ENCODE measurements around the gene CCDC93.

DNA sequence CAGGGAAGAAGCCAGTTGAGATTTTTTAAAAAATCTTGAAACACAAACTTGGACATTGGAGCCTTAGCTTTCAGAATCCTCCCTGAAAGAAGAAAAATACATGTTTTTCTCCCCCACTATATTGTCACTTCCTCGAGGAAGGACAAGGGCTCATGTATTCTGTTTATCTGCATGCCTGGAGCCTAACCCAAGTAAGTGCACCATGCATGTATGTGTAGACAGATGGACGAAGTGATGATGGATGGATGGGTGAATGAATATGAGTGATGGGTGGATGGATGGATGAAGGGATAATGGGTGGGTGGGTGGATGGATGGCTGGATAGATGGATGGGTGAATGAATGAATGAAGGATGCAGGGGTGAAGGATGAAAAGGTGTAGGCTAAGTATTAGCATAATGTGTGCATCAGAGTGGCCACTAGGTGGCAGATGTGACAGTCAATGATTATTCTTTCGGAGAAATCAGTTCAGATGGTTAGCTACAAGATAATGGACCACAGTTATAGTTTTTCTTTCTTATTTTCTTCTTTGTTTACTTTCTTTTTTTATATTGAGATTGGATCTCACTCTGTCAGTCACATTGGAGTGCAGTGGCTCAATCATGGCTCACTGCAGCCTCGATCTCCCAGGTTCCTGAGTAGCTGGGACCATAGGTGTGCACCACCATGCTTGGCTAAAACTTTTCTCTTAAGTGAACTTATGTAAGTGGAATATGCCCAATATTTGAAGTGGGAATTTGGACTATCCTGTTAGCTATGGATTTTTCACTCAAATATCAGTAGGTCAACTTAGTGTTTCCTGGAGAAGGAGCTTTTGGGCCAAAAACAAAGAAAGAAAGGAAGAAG lies 18.5 kb upstream of the CCDC93 start:
- TF ChIP-seq, protein P1, sequence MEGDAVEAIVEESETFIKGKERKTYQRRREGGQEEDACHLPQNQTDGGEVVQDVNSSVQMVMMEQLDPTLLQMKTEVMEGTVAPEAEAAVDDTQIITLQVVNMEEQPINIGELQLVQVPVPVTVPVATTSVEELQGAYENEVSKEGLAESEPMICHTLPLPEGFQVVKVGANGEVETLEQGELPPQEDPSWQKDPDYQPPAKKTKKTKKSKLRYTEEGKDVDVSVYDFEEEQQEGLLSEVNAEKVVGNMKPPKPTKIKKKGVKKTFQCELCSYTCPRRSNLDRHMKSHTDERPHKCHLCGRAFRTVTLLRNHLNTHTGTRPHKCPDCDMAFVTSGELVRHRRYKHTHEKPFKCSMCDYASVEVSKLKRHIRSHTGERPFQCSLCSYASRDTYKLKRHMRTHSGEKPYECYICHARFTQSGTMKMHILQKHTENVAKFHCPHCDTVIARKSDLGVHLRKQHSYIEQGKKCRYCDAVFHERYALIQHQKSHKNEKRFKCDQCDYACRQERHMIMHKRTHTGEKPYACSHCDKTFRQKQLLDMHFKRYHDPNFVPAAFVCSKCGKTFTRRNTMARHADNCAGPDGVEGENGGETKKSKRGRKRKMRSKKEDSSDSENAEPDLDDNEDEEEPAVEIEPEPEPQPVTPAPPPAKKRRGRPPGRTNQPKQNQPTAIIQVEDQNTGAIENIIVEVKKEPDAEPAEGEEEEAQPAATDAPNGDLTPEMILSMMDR (IDR thresholded peaks at IDR 0.05; ENCODE audit: low read depth, low read length, poor library complexity, severe bottlenecking) = peak; percentile 90
- TF ChIP-seq EZH2phosphoT487 (IDR thresholded peaks at IDR 0.05; ENCODE audit: borderline replicate concordance, low read length) = no peak
